Femur (tissue), 1 donor: ENCODE results near the gene SCYL1.

Experiments used
- DNase-seq: peaks from one replicate; pipeline ENCODE4 v3.0.0-alpha.2; 2017

SCYL1 gene

DNA sequence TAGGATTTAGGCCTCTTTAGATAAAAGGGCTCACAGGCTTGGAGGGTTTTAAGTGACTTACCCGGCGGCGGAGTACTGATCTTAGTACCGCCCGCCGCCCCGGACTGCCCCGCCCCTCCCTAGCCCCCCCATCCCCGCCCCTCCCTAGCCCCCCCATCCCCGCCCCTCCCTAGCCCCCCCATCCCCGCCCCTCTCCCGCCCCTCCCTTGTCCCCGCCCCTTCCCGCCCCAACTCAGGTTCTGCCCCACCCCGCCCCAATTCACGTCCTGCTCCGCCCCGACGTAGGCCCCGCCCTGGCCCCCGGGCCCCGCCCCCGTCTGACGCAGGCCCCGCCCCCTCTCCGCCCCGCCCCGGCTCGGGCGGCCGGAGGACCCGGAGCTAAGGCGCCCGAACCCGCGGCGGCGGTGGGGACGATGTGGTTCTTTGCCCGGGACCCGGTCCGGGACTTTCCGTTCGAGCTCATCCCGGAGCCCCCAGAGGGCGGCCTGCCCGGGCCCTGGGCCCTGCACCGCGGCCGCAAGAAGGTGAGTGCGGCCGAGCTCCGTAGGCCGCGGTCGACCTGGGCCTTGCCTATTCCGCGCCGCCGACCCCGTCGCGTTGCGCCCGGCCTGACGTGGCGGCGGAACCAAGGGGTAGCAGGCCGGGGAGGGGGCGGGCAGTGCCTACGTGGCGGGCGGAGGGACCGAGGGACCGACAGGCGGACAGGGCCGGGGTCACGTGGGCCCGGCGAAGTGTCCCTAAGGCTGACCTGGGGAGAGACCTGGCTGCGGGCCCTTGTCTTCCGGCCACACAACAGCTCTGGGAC is at the start of gene SCYL1:
SCYL1 (plus strand) TSS at position 343 of the 805 bp plus-strand sequence; CDS start at position 414, 71 bp downstream.
- peak; percentile 93 for DNase-seq

- DNase-seq, result peak; percentile 56
These were observed 48.2 kb upstream of the SCYL1 start for GRCh38 chr11:65476632-65477148.

DNA sequence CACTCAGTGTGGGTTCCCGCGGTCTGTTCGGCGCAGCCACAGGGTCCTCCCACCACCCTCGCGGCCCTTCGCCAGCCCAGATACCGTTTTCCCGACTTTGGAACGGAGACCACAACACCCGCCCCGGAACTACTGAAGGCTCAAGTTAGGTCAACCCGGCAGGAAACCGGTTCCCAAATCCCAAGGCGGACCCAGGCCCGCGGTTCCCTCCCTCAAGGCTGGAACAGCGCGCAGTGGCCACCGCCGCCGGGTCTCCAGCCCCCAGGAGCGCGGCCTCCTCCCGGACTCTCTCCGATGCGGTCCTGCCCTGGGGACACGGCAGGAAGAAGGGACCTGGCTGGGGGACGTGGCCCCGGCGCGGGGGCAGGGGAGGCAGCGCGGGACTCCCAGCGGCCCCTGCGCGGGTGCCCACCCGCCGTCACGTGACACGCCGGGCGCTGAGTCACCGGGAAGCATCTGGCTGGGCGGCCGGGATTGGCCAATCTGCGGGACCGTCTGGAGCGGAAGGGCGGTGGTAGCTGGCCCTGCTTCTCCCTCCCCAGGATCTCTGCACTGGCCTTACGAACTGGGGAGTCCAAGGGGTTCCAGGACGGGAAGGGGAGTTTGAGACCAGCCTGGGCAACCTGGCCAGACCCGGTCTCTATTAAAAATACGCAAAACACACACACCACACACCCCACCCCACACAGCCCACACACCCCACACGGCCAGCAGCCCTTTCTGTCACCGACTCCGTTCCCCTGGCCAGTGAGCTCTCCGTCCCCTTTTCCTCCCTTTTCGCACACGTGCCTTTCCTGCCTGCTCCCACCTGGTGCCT is 47.5 kb upstream of the SCYL1 start:
- DNase-seq, result peak; percentile 97

DNA sequence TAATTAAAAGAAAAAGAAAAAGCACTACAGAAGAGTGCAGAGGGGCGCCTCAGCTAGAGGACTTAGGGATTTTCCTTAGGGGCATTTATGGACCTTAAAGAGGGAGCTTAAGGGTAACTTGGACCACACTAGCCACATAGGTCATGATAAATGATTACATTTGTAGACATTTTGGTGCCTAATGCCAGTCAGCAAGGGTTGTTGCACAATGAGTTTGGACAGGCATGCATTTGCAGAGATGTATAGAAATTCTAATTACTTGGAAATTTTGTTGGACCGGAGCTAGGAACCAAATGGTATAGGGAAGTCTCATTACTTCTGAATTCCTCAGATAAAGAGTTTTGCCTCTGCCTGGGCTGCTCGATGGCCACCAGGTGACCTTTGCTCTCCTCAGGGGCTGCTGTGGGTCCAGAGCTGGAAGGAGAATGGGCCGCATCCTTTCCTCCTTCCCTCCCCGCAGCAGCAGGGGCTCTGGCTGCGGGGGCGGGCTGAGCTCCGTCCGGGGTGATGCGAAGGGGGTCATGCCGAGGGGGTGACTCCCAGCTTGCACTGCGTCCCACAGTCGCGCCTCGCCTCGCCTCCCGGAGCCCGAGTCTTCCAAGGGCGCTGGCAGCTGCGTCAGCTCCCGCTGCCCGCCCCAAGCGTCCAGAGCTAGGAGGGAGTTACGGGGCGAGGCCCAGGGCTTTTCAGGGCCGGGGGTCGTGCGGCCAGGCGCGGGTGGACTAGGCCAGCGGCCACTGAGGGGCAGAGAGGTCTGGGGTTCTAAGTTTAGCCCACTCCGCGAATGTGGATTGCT is 46.3 kb upstream of the SCYL1 start:
- DNase-seq, result peak; percentile 58

GRCh38 chr11:65479184-65480145 is 45.4 kb upstream of the SCYL1 start:
- DNase-seq, result peak; percentile 74

DNA sequence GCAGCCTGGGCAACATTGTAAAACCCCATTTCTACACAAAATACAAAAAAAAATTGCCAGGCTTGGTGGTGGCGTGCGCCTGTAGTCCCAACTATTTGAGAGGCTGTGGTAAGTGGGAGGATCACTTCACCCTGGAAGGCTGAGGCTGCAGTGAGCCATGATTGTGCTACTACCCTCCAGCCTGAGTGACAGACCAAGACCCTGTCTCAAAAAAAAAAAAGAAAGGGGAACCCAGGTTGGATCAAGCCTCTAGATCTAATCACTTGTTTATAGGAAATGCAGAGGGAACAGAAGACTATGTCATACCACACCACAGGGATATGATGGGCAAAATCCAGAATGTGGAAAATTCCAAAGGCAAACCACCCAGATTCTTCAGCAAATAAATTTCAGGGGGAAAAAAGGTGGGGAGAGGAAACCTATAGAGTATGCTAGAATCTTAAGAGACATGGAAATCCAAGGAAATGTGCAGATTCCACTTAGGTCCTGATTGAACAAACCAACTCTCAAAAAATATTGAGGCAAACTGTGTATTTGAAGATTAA is 42.5 kb upstream of the SCYL1 start:
- DNase-seq, result no peak

DNA sequence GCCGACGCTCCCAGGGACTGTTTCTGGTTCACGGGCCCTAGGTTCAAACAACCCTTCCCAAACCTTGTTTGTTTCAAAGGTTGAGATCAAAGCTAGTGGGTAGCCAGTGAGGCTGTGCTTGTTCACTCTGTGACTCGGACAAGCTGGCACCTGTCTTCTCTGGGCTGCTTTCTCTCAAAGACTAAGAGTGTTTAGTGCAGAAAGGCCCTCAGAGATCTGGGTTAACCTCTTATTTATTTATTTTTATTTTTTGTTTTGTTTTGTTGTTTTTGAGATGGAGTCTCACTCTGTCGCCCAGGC is 39.0 kb upstream of the SCYL1 start:
- DNase-seq, result no peak

DNA sequence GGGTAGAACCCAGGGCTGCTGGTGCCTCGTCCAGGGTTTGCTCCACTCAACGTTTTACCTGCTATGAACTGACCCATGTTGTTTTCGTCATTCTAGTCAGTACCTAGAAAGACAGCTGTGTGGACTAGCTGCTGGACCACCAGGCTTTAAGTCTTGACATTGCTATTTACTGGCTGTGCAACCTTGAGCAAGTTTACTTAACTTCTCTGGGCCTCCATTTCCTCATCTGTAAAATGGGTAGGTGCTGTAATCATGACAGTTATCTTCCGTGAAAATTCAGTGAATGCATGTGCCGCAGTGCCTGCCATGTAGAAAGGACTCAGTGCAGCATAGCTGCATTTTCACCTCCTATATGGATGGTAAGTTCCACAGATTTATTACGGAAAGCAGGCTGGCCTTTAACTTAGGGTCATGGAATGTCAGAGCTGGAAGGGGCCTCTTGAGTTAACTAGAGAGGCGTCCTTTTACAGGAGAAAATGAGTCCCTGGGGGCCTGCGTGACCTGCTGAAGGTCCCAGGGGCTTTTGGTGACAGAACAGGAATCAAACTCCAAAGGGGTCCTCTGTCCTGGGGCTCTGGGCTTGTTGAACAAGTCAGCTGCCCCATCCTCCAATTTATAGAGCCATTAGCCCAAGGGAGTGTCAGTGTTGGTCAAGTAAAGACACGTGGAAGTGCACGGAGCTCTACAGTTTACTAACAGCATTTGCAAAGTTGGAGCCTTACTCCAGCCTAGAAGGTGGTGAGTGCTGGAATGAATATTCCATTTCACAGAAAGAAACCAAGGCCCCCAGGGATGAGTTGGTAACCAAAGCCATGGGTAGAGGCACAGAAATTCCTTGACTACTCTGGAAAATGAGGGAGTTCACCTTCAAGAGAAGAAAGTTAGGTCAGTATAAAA is 38.1 kb upstream of the SCYL1 start:
- no peak for DNase-seq

DNA sequence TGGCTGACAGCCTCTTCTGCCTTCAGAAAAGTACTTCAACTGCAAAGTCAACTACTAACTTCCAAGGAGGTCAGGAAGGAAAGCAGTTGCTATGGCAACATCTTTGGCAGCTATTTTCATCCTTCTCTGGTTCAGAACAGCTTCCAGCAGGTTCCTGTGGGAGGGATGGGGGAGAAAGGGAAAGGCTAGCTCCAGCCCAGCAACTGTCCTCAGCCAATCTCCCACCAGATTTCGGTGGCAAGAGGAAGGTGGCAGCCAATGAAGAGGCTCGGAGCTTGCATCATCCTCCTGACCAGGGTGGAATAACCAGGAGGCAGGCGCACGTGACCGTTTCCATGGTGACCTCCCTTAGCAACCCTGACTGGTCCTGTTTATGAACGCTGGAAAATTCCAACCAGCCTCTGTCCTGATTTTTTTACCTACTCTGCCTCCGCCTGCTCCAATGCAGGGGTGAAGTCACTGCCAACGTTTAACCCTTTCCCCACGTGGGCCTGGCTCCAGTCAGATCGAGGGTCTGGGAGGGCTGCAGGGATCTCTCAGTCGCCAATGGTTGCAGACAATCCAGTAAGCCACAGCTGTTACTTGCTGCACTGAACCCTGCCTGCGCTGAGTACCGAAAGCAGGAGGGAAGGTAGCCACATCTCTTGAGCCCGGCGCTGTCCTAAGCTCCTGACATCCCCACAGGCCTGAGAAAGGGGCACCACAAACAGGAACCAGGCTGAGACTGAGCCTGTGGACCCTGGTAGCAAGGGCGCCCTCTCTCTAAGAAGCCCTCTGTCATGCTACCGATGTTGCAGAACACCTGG is 37.2 kb upstream of the SCYL1 start:
- peak; percentile 100 for DNase-seq

DNA sequence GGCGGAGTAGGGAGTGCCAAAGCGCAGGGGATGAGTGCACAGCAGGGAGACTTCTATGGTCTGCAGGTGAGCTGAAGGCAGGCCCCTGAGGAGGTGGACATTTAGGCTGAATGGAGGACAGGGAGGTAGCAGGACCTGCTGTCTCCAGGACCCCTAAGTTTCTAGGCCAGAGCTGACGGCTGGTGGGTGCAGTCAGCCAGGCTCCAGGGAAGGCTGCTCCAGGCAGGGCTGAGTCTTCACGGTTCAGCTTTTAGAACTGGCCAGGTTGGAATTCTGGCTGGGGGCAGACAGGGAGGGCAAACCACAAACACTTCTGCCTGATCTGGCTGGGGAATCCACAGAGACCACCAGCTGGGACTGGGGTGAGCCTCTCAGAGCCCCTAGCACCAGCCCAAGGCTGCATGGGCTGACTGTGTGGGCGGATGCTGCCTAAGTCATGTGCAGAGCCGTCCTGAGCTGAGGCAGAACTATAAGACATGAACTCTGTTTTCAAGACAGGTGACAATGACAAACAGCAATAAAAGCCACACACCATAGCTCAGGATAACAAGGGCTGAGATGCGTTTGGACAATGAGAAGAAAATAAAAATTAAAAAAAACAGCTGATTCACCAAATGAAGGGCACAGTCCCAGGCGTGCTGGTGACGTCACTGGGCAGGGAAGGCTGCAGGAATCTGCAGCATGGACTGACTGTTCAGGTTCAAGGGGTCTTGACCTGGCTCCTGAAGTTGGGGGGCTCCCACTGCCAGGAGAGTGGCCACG is 36.4 kb upstream of the SCYL1 start:
- DNase-seq, result peak; percentile 57

DNA sequence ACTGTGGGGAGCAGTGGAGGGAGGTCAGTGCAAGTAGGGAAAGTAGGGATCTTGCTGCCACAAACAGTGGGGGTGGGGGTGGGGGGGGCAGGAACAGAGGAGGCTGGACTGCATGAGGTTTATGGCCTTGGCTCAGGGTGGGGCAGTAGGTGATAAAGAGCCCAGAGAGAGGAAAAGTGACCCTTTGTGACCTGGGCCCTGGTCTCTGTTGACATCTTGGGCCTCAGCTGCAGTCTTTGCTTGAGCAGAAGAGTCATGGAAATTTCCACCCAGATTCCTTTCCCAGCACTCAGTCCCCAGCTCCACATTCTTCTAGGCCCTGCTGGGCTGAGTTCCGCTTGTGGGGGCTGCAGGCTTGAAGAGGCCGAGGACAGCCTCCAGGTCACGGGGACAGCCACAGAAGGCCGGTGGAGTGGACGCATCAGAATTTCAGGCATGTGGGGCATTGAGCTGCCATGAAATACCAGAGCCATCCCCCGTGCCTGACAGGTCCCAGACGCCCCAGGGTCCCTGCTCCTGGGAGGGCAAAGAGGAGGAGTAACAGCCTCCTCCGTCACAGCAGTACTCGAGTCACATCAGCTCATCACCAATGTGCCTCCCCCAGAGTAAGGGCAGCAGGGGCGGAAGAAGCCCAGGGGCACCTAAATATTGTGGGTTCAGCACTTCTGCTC is 35.7 kb upstream of the SCYL1 start:
- DNase-seq, result peak; percentile 85

DNA sequence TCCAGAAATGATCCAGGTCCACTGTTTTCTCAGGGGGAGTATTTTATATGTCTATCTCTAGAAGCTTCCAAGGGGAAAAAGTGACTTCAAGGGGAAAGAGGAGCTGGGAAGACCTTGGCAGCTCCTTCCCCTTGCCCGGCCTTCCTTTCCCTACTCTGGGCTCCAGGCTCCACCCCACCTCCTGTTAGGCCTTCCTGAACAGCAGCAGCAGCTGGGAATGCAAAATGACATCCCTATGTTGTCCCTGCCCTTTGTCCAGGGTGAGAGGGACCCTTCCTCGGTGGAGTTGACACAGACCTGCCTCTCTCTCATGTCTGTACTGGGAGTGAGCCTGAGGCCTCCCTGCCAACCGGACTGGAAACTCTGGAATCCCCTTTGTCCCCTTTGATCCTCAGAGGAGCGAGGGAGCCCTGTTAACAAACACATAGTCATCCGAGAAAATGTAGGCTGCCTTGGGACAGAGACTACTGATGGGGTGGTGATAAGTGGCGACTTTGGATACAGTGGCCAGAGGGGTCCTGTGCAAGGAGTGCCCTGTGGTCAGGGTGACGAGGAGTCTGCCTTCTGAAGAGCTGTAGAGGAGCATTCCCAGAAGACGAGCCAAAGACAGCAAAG is 35.1 kb upstream of the SCYL1 start:
- peak; percentile 82 for DNase-seq

DNA sequence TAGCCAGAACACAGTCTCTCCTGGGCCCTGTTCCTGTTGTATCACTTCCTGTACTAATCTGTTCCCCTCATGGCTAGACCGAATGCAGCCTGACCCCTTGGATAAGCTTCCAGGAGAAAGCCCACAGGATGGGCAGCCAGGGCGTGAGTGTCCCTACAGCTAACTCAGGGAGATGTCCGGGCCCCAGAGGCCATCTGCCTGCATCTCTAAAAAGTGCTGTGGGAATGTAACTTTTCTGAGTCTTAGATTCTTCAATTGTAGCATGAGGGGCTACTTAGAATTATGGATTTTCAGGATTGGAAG is 33.8 kb upstream of the SCYL1 start:
- no peak for DNase-seq

- DNase-seq, result peak; percentile 77
These were observed 33.1 kb upstream of the SCYL1 start for GRCh38 chr11:65491614-65492386.

DNA sequence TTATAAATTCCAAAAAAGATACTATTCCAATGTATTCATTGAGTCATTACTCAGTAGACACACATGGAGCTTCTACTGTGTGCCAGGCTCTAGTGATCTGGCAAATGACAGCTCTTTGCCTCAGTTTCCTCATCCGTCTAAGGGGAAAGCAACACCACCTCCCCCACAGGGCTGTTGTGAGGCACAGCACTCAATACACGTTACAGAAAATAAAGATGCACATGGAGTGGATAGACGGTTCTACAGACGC is 32.6 kb upstream of the SCYL1 start:
- DNase-seq, result no peak

- DNase-seq, result peak; percentile 90
These were observed 32.1 kb upstream of the SCYL1 start for GRCh38 chr11:65492637-65493366.
